ENCODE data around the gene EFCAB8.

DNA sequence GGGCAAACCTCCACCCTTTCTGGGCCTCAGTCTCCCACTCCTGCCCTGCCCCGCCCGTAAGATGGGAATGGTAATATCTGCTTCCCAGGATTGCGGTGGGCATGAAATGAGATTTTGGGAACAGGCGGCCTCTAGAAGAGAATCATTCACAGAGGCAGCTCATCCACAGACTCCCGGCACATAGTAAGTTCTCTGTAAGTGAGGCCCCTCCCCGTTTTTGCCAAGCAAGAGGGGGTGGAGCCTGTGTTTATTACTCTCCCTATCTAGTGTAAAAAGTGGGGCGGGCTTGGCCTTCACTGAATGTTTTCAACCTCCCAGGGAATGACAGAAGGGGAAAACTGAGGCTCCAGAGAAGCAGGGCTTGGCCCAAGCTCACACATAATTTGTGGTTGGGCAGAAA is 125.5 kb downstream of the EFCAB8 start:
- TF ChIP-seq, protein P1, sequence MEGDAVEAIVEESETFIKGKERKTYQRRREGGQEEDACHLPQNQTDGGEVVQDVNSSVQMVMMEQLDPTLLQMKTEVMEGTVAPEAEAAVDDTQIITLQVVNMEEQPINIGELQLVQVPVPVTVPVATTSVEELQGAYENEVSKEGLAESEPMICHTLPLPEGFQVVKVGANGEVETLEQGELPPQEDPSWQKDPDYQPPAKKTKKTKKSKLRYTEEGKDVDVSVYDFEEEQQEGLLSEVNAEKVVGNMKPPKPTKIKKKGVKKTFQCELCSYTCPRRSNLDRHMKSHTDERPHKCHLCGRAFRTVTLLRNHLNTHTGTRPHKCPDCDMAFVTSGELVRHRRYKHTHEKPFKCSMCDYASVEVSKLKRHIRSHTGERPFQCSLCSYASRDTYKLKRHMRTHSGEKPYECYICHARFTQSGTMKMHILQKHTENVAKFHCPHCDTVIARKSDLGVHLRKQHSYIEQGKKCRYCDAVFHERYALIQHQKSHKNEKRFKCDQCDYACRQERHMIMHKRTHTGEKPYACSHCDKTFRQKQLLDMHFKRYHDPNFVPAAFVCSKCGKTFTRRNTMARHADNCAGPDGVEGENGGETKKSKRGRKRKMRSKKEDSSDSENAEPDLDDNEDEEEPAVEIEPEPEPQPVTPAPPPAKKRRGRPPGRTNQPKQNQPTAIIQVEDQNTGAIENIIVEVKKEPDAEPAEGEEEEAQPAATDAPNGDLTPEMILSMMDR (IDR thresholded peaks at IDR 0.05): no peak
- TF ChIP-seq POLR2A (IDR thresholded peaks at IDR 0.05): no peak

Measured in stomach (tissue), 4 donors.